DMS153 treated with DMSO at 0.1 percent for 48 hours (cell line): ENCODE measurements around the gene DUSP19.

Experiments used
- DNase-seq: peaks from one replicate; lab custom pipeline; 2025; ENCODE audit not compliant: unreplicated experiment; lab: John Stamatoyannopoulos, UW

The DUSP19 gene

GRCh38 chr2:183063083-183063482 lies 15.5 kb upstream of the DUSP19 start:
- DNase-seq, result no peak

- no peak for DNase-seq
Observed at GRCh38 chr2:183068561-183068960, 10.0 kb upstream of the DUSP19 start.

- DNase-seq, result no peak
Observed at GRCh38 chr2:183069174-183069573, 9.4 kb upstream of the DUSP19 start.

- no peak for DNase-seq
Observed at GRCh38 chr2:183070942-183071844, 7.4 kb upstream of the DUSP19 start.

GRCh38 chr2:183072177-183072576 lies 6.4 kb upstream of the DUSP19 start:
- no peak for DNase-seq

- no peak for DNase-seq
Observed at GRCh38 chr2:183078163-183078463, 434 bp upstream of the DUSP19 start.

- peak; percentile 30 for DNase-seq
Observed at GRCh38 chr2:183079139-183079775, 710 bp downstream of the DUSP19 start.

GRCh38 chr2:183081911-183082310 lies 3.4 kb downstream of the DUSP19 start:
- no peak for DNase-seq

GRCh38 chr2:183088061-183088460 lies 9.5 kb downstream of the DUSP19 start:
- DNase-seq, result no peak

- no peak for DNase-seq
Observed at GRCh38 chr2:183089192-183089851, 10.8 kb downstream of the DUSP19 start.

GRCh38 chr2:183091318-183091953 lies 12.9 kb downstream of the DUSP19 start:
- DNase-seq, result no peak

GRCh38 chr2:183091954-183092345 lies 13.4 kb downstream of the DUSP19 start:
- DNase-seq, result no peak

- DNase-seq, result no peak
Observed at GRCh38 chr2:183093857-183094657, 15.5 kb downstream of the DUSP19 start.

- DNase-seq, result no peak
Observed at GRCh38 chr2:183105402-183106134, 27.0 kb downstream of the DUSP19 start.

- no peak for DNase-seq
Observed at GRCh38 chr2:183112577-183112976, 34.0 kb downstream of the DUSP19 start.

GRCh38 chr2:183113630-183114029 lies 35.1 kb downstream of the DUSP19 start:
- DNase-seq, result no peak

GRCh38 chr2:183117226-183117625 lies 38.7 kb downstream of the DUSP19 start:
- no peak for DNase-seq

GRCh38 chr2:183123117-183123958 lies 44.8 kb downstream of the DUSP19 start:
- no peak for DNase-seq

- no peak for DNase-seq
Observed at GRCh38 chr2:183123959-183124221, 45.3 kb downstream of the DUSP19 start.
